Frontal cortex (tissue), 4 donors: Measurements from ENCODE around the gene OPN3. TPM values are rescaled to one million over a fixed set of nuclear protein-coding genes. Genes with fewer than 3 reads are reported as not detected.
A peak's percentile ranks its signal among the peaks of the same experiment; 100 is the strongest.
"Not testable (repeated sequence)": the region's sequence is repeated elsewhere in the genome, so short reads cannot be mapped to it uniquely, and the experiment has no call there.

ENCODE experiments used
- DNase-seq, 2 donors: peaks; one replicate each; pipeline ENCODE4 v3.0.0; 2012; ENCODE audit warnings: low spot score in 2 of 2
- FAIRE-seq: peaks from 2 replicates; lab custom pipeline; 2012; peaks lifted over from hg19 to GRCh38; lab: Jason Lieb, UNC
- total RNA-seq: library from RNA; depleted of rRNA; stranded (reverse); fragments of >200 nt; gene quantifications from one replicate; pipeline ENCODE4 v1.2.3, GENCODE V29; 2014
- donor health status: control.
- donor health status: control.
- donor health status: control.

OPN3 gene
- 6.5 TPM for total RNA-seq

GRCh38 chr1:241640149-241640866, at the start of gene OPN3, which contains the start of gene CHML:
Gene OPN3 (minus strand): TSS chr1:241640369. CDS start chr1:241640254, 115 bp downstream.
Gene CHML (minus strand): TSS chr1:241640369. CDS start chr1:241635766, 4,603 bp downstream.
- DNase-seq (peak; percentile 97), FAIRE-seq (no peak)

- no peak for DNase-seq
These were observed 48.8 kb upstream of the OPN3 start for GRCh38 chr1:241688940-241689368.

GRCh38 chr1:241684108-241684507, 43.9 kb upstream of the OPN3 start:
- DNase-seq (no peak), FAIRE-seq (no peak)

More at GRCh38 chr1:241688940-241689368, 48.8 kb upstream of the OPN3 start:
- no peak for FAIRE-seq

- FAIRE-seq (no peak), DNase-seq (no peak)
These were observed 42.8 kb upstream of the OPN3 start for GRCh38 chr1:241682921-241683320.

GRCh38 chr1:241681861-241682448, 41.8 kb upstream of the OPN3 start:
- not testable (repeated sequence) for DNase-seq, FAIRE-seq

- FAIRE-seq = no peak
- DNase-seq = no peak
These were observed 39.8 kb upstream of the OPN3 start for GRCh38 chr1:241679961-241680360.

GRCh38 chr1:241679404-241679803, 39.2 kb upstream of the OPN3 start:
- no peak for DNase-seq
- no peak for FAIRE-seq

GRCh38 chr1:241678536-241678935, 38.4 kb upstream of the OPN3 start:
- no peak for FAIRE-seq

GRCh38 chr1:241677201-241677600, 37.0 kb upstream of the OPN3 start:
- no peak for DNase-seq

More at GRCh38 chr1:241678536-241678935, 38.4 kb upstream of the OPN3 start:
- no peak for DNase-seq

GRCh38 chr1:241675983-241676382, 35.8 kb upstream of the OPN3 start:
- FAIRE-seq (no peak), DNase-seq (no peak)

More at GRCh38 chr1:241677201-241677600, 37.0 kb upstream of the OPN3 start:
- no peak for FAIRE-seq

- DNase-seq (no peak), FAIRE-seq (no peak)
These were observed 34.7 kb upstream of the OPN3 start for GRCh38 chr1:241674805-241675384.

GRCh38 chr1:241672301-241672700, 32.1 kb upstream of the OPN3 start:
- FAIRE-seq = no peak
- no peak for DNase-seq

- FAIRE-seq (no peak), DNase-seq (no peak)
These were observed 26.2 kb upstream of the OPN3 start for GRCh38 chr1:241666419-241666818.

- DNase-seq (no peak), FAIRE-seq (no peak)
These were observed 20.3 kb upstream of the OPN3 start for GRCh38 chr1:241660424-241660972.

- FAIRE-seq = not testable (repeated sequence)
These were observed 18.8 kb upstream of the OPN3 start for GRCh38 chr1:241659016-241659415.

GRCh38 chr1:241658081-241658793, 18.1 kb upstream of the OPN3 start:
- FAIRE-seq (no peak), DNase-seq (no peak)

More at GRCh38 chr1:241659016-241659415, 18.8 kb upstream of the OPN3 start:
- DNase-seq = not testable (repeated sequence)

- FAIRE-seq (no peak), DNase-seq (no peak)
These were observed 14.5 kb upstream of the OPN3 start for GRCh38 chr1:241654641-241655040.

- DNase-seq (no peak), FAIRE-seq (no peak)
These were observed 13.8 kb upstream of the OPN3 start for GRCh38 chr1:241654019-241654418.

- FAIRE-seq = no peak
- DNase-seq = no peak
These were observed 11.8 kb upstream of the OPN3 start, which contains the start of gene WDR64 for GRCh38 chr1:241652012-241652411. Gene WDR64 (plus strand): TSS chr1:241652281. CDS start chr1:241652485, 204 bp downstream.

- no peak for DNase-seq
- FAIRE-seq = no peak
These were observed 8.0 kb upstream of the OPN3 start for GRCh38 chr1:241648159-241648558.
